Measurements from ENCODE around the gene ARHGAP26. TPM values are rescaled to one million over a fixed set of nuclear protein-coding genes. Genes with fewer than 3 reads are reported as not detected.

Gene ARHGAP26
- total and polyA plus RNA-seq, 2 donors (not counting 3 experiments of a cell fraction or from before 2014, with no cell fraction given), result 3.1 to 16.2 TPM

DNA sequence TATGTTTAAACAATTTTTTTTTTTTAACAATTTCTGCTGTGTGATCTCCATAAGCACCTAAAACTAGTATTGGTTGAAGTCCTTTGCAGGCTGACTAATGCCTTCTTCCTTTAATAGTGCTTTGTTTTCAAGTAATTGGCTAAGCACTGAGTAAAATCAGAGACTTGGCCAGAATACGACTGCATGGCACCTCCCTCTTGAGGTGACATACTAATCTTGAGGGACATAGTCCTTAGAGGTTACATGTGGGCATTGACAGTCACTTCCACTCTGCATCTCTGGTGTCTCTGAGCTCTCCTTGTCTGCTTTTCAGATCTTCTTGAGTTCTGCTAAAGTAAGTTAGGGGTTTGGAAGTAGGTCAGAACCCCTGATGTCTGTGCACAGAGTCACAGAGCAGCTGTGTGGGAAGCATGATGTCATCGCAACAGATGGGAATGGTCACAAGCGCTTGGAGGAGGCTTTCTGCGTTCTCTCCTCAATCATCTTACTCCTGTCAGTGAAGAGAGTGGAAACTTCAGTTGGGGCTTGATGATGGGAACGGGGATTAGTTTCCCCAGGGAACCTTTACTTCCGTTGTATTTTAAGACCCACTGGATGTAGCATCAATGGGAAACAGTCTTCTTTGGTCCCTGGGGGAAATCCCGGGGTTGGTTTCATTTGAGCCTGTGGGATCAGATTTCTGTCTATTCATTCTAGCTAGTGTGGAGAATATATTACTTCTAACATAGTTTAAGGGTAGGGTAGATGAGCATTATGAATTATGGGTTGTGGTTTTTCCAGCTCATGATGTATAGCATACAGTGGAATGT is 136.9 kb downstream of the ARHGAP26 start:
- no peak for DNase-seq (ENCODE audit: low read depth, low spot score)
- BruUV-seq (replicated peaks), result no TSS peak
- FAIRE-seq, result no peak
- intact Hi-C loops (cut with micrococcal nuclease), result no loop called here
- H3K4me2 ChIP-seq (ENCODE audit: insufficient read depth, low read length), result no peak overlapping the region
- H3K36me3 ChIP-seq (ENCODE audit: control insufficient read depth in 2 of 2, extremely low read depth in 1 of 2, insufficient read depth in 2 of 2, low read length in 2 of 2), result no peaks in the 10 kb centered on the region
- no peak overlapping the region for H3K4me3 ChIP-seq (replicated peaks in 1 of 3; ENCODE audit: insufficient read depth in 1 of 3, low read depth in 1 of 3, low read length in 3 of 3)
- dilution Hi-C loops (cut with MboI; ENCODE audit: extremely low pct_ligation_motif_present, low sequenced_read_pairs), result no loop called here
- H3K27me3 ChIP-seq (ENCODE audit: control insufficient read depth in 2 of 2, insufficient read depth in 2 of 2, low read length in 2 of 2), result no peaks in the 10 kb centered on the region
- no peak overlapping the region for H2AFZ ChIP-seq (ENCODE audit: low read depth, low read length)
- ChIA-PET POLR2A (no interaction called here), CTCF (interaction anchor here (1.3 kb wide), 1 partner anchor 18 kb away, joined by 3 read pairs; no protein-coding TSS in a partner anchor)
- peaks cover 11% of the 10 kb centered on the region for H3K4me1 ChIP-seq (ENCODE audit: control insufficient read depth, extremely low read depth, insufficient read depth, low read length)
- no peaks in the 10 kb centered on the region for H3K9me3 ChIP-seq (replicated peaks; ENCODE audit: control insufficient read depth, insufficient read depth, low read length)
- H3K27ac ChIP-seq (ENCODE audit: insufficient read depth, low read depth, low read length), result no peak overlapping the region
- H3K9ac ChIP-seq (replicated peaks; ENCODE audit: extremely low read depth, insufficient read depth, low read length), result no peak overlapping the region
- TF ChIP-seq JUN (IDR thresholded peaks at IDR 0.05; ENCODE audit: borderline replicate concordance, insufficient read depth, insufficient read length, low read depth) (no peak), POLR2A (IDR thresholded peaks at IDR 0.05; ENCODE audit: low read depth, low read length) (no peak), EZH2 (IDR thresholded peaks at IDR 0.05; ENCODE audit: borderline replicate concordance, low read depth, low read length, severe bottlenecking) (no peak), POLR2AphosphoS5 (IDR thresholded peaks at IDR 0.05; ENCODE audit: insufficient read depth, low read depth, low read length) (no peak), FOS (IDR thresholded peaks at IDR 0.05; ENCODE audit: borderline replicate concordance, insufficient read depth, low read length) (no peak), GATA2 (IDR thresholded peaks at IDR 0.05; ENCODE audit: insufficient read depth, insufficient read length, low read depth, low read length) (no peak), MYC (IDR thresholded peaks at IDR 0.05; ENCODE audit: low read depth, low read length) (no peak)
- TF ChIP-seq, protein P1, sequence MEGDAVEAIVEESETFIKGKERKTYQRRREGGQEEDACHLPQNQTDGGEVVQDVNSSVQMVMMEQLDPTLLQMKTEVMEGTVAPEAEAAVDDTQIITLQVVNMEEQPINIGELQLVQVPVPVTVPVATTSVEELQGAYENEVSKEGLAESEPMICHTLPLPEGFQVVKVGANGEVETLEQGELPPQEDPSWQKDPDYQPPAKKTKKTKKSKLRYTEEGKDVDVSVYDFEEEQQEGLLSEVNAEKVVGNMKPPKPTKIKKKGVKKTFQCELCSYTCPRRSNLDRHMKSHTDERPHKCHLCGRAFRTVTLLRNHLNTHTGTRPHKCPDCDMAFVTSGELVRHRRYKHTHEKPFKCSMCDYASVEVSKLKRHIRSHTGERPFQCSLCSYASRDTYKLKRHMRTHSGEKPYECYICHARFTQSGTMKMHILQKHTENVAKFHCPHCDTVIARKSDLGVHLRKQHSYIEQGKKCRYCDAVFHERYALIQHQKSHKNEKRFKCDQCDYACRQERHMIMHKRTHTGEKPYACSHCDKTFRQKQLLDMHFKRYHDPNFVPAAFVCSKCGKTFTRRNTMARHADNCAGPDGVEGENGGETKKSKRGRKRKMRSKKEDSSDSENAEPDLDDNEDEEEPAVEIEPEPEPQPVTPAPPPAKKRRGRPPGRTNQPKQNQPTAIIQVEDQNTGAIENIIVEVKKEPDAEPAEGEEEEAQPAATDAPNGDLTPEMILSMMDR (IDR thresholded peaks at IDR 0.05; ENCODE audit: extremely low read depth in 1 of 2, insufficient read depth in 1 of 2, low read depth in 1 of 2, low read length in 2 of 2), result no peak
- TF ChIP-seq, protein P2, sequence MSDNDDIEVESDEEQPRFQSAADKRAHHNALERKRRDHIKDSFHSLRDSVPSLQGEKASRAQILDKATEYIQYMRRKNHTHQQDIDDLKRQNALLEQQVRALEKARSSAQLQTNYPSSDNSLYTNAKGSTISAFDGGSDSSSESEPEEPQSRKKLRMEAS (IDR thresholded peaks at IDR 0.05; ENCODE audit: insufficient read depth, insufficient read length), result no peak
- H3K9me1 ChIP-seq (replicated peaks; ENCODE audit: control insufficient read depth, extremely low read depth, insufficient read depth, low read length), result no peaks in the 10 kb centered on the region
- no peaks in the 10 kb centered on the region for H3K79me2 ChIP-seq (ENCODE audit: control insufficient read depth, insufficient read depth, low read length)
- H4K20me1 ChIP-seq (replicated peaks; ENCODE audit: control insufficient read depth, extremely low read depth, insufficient read depth, low read length), result no peaks in the 10 kb centered on the region
